ENCODE measurements around the gene MYOM1.
"Not testable (repeated sequence)": the region's sequence is repeated elsewhere in the genome, so short reads cannot be mapped to it uniquely, and the experiment has no call there.

The MYOM1 gene

DNA sequence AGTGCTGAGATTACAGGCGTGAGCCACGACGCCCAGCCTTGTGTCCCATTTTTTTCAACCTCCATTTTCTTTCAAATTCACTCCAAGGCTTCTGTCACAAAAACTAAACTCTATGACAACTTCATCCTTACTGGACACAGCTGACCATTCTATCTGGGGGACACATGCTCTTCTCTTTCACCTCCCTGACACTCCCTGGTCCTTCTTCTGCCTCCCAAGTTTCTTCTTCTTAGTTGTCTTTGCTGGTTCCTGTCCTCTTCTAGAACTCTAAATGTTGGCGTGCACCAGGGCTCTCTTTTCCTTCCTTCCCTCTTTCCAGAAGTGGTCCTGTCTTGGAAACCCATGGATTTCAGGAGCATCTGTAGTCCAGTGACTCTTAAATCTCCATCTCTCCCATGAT lies 166.7 kb downstream of the MYOM1 start:
- no peak for DNase-seq

DNA sequence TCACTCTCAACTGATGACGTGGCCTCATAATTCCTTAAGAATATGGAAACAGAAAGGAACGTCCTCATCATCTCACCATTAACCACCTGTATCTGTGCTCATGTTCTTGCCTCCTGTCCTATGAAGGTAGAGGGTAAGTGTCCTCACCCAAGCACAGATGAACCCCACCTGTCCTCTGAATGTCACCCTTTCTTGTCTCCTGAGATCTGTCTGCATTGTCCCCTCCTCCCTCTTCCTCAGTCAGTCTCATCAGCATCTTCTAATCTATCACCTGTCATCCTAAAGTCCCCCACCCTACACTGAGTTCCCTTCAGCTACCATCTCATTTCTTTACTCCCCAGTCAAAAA lies 167.4 kb downstream of the MYOM1 start:
- DNase-seq, result no peak

DNA sequence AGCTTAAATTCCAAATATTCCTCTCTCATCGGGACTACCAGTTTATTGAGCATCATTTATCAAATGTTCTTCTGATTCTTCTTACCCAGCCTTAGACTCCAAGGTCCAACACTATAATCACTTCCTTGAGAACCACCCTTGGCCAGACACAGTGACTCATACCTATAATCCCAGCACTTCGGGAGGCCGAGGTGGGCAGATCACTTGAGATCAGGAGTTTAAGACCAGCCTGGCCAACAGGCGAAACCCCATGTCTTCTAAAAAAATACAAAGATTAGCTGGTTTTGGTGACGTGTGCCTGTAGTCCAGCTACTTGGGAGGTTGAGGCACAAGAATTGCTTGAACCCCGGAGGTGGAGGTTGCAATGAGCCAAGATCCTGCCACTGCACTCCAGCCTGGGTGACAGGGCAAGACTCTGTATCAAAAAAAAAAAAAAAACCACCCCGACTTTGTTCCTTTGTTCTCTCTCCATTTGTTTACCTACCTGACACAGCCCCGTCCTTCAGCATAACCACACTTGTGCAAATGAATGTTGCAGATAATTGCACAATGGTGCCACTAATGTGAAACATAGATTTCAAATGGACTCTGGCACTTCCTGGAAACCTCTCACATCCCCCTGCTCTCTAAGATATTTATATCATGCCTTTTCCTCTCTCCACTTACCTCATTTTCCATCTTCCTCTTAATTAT lies 167.9 kb downstream of the MYOM1 start:
- DNase-seq, result no peak

DNA sequence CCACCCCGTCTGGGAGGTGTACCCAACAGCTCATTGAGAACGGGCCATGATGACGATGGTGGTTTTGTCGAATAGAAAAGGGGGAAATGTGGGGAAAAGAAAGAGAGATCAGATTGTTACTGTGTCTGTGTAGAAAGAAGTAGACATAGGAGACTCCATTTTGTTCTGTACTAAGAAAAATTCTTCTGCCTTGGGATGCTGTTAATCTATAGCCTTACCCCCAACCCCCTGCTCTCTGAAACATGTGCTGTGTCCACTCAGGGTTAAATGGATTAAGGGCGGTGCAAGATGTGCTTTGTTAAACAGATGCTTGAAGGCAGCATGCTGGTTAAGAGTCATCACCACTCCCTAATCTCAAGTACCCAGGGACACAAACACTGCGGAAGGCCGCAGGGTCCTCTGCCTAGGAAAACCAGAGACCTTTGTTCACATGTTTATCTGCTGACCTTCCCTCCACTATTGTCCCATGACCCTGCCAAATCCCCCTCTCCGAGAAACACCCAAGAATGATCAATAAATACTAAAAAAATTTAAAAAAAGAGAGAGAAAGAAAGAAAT lies 169.8 kb downstream of the MYOM1 start:
- DNase-seq, result not testable (repeated sequence)

DNA sequence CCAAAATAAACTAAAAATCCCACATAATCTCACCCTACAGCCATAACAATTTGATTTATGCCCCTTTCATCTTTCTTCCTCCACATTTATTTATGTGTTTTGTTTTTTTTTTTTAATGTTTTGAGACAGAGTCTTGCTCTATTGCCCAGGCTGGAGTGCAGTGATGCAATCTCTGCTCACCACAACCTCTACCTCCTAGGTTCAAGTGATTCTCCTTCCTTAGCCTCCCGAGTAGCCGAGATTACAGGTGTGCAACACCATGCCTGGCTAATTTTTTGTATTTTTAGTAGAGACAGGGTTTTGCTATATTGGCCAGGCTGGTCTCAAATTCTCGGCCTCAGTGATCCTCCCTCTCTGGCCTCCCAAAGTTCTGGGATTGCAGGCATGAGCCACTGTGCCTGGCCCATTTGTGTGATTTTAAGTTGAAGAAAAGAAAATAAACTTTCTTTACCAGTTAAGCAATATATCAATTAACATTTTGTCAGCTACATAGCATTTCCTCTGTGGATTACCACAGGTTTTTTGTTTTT lies 170.9 kb downstream of the MYOM1 start:
- no peak for DNase-seq

DNA sequence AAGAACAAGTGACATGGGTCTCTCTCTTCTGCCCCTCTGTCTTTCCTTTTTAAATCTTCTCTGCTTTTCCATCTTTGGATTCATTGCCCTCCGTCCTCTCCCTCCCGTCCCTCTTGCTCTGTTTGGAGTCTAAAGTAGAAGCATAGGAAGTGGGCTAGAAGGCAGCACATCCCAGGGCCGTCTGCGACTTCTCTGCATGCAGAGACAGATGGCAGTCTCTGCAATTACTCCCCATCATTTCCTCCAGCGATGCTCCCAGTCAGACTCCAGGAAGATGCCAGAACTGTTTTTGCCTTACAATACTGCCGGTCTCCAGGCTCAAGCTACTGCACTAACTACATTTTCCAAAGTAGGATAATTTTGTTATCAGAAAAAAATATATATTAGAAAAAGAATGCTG lies 171.6 kb downstream of the MYOM1 start:
- no peak for DNase-seq

DNA sequence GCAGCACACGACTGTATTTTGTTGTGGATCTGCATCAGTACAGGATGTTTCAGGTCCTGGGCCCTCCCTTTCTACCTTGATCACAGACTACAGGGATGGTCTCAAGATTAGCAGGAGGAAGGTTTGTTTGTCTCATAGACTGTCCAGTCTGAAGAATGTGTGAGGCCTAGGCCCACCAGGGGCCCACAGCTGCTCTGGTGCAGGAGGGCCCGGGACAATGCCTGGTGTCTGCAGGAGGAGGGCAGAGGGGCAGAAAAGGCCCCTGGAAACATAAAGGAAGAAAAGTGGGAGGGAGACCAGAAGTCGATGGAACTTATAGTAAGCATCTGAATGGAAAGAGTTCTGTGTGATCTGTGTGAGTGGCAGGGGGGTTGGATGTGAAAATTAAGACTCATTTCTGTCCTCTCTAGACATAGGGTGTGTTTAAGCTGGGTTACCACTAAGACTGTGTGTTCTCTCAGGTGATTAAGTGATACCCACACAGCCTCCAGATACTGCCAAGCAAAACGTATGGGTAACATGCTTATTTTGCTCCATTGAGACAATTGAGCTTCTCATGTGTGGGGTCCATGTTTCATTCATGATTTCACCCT lies 173.5 kb downstream of the MYOM1 start:
- no peak for DNase-seq

DNA sequence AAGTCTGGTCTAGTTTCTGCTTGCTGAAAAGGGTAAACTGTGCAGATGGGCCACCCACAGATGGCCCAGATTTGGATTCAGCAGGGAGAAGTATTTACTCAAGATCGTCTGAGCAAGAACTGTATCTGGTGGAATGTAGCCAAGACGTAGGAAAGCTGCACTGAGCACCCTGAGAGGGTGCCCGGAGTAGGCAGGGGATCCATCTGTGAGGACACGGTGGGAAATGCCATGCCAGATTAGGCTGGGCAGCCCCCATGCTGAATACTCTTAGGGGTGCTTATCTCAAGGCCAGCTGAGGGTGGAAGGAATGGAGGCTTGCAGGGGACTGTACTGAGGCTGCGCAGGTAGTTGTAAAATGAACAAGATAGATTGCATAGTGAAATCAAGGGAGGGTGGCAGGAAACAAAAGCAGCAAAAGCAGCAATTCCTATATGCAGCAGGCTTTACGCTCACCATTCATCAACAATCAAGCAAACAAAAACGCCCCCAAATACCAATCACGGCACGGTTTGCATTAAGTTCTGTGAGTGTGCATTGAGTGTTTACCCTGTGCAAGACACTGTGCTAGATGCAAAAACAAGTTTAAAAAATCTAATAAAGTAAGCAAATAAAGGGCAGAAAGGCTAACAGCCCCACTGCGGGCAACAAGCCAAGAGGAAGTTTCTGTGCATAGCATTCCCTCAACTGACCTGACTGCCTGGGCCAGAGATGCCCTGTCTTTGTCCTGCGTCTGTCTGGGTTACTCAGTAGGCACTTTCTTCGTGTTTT lies 174.7 kb downstream of the MYOM1 start:
- DNase-seq, result no peak

DNA sequence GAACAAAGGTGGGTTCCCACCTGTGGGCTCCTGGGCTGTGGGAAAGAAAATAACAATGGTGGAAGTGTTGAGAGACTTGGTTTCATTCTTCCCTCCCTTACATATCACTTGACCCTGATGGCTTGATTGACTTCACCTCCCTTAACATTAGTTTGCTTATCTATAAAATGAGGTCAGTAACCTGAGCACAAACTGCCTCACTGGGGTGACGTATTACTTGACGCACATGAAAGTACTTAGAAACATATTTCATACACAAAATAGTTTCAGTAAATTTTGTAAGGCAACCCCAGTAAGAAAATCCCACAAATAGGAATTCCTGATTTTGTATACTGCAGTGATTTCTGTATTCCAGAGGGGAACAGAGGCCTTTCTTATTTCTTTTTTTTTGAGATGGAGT lies 177.4 kb downstream of the MYOM1 start:
- DNase-seq, result no peak

DNA sequence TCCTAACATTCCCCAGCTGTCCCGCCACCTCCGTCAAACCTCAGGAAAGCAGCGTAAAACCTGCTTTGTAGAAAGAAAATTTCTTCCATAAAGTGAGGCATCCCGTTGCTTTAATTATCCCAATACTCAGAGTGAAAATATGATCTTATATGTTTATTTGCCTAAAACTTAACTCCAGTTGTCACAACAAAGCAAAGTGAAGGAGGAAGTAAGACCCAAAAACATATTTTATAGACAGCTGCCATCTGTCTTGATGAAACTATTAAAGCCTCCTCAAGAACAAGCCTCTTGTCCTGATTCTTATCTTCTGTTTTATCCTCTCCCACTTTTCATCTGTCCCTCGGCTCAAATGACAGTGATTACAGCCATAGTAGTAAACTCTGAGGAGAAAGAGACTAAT lies 177.9 kb downstream of the MYOM1 start:
- DNase-seq, result no peak

DNA sequence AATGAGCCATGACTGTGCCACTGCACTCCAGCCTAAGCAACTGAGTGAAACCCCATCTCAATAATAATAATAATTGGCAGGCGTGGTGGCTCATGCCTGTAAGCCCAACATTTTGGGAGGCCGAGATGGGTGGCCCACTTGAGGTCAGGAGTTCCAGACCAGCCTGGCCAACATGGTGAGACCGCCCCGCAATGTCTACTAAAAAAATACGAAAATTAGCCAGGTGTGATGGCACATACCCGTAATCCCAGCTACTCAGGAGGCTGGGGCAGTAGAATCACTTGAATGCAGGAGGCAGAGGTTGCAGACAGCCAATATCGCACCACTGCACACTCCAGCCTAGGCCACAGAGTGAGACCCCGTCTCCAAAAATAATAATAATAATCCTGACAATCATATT lies 178.9 kb downstream of the MYOM1 start:
- DNase-seq, result no peak

DNA sequence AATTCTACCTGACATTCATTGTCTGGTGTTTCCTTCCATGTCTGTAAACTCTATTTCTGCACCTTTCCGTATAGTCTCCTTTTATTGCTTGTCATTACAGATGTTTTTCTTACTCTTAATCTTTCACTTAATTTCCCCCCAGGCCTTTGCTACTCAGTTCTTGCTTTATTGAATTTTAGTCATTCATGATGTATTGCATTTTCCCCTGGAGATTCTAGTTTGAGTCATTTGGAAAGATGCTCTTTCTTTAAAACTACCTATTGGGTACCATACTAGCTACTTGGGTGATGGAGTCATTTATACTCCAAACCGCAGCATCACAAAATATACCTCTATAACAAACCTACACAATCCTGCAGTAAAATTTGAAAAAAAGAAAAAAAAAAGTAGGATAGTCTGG lies 179.6 kb downstream of the MYOM1 start:
- no peak for DNase-seq

DNA sequence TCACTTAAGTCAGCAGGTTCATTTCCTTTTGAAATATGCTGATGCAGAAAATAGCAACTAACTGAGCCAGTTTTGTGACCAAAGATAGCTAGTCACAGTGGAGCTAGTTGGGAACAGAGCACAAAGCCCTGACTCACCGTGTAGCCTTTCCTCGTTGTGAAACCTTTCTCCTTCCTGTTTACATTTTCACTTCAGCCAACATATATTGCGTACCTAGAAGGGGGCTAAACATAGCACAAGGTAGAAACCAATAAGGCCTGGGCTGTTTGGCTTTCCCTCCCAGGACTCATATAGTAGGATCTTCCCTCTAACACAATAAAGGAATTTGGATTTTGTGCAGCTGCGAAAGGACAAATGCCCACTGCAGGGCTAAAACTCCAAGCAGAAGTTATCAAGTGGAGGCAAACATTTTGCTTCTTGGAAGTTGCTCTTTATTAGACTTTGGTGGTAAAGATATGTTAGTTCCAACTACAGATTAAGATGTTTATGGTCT lies 182.3 kb downstream of the MYOM1 start:
- DNase-seq, result no peak

DNA sequence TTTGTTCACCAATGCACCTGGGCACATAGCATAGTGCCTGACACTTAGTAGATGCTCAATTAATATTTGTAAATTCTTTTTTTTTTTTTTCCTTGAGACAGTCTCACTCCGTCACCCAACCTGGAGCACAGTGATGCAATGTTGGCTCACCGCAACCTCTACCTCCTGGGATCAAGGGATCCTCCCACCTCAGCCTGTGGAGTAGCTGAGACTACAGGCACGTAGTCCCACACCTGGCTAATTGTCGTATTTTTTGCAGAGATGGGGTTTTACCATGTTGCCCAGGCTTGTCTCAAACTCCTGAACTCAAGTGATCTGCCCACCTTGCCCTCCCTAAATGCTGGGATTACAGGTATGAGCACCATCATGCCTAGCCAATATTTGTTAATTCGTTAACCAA lies 183.7 kb downstream of the MYOM1 start:
- DNase-seq, result no peak

DNA sequence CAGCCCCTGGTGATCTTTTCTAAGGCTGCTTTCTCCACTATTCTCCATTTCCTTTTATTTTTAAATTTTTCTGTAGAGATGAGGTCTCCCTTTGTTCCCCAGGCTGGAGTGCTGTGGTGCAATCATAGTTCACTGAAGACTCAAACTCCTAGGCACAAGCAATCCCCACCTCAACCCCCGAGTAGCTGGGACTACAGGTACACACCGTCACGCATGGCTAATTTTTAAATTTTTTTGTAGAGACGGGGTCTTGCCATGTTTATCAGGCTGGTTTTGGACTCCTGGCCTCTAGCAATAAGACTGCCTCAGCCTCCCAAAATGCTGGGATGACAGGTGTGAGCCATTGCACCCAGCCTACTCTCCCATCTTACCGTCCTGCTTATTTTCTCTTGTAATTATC lies 184.1 kb downstream of the MYOM1 start:
- DNase-seq, result no peak

DNA sequence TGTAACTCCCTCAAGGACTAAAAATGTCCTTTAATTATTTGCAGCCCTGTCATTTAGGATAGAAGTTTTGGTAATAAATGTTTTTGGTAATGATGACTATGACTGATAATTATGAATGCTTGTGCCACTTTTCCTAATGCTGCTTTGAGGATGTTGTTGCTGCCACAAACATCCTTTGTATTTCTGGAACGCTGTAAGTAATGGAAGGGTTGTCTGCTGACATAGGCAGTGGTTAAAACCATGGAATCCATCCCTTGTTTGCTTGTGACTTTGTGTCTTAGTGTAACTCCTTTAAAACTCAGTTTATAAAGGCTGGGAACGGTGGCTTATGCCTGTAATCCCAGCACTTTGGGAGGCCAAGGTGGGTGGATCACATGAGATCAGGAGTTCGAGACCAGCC lies 187.0 kb downstream of the MYOM1 start:
- no peak for DNase-seq

DNA sequence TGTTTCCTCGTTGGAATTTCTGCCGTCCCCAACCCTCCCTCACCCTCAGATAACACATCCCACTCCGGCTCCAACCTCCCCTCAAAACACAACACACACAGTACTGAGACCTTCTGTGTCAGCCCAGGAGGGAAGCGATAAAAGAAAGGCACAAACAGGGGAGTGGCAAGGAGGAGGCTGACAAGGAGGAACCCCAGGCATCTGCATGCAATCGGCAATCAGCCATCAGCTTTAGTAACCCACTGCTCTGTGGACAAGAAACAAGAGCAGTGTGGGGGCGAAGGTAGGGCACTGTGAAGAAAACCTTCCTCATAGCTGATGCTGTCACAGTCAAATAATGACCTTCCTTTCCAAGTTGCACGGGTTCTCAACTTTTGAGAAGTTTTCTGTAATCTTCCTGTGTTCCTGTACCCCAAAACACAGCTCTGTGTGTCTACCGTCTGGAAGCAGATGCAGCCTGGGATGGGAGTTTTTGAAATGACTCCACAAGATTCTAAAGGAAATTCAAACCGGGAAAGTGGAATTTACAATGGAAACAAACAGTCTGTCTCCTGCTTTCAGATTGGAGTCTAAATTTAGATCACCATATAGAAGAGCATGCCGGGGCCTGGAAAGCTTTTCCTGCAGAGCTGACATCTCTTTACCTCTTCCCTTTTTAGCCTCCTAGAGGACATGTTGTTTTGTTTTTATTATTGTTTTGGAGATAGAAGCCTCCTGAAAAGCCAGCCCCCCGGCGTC lies 190.4 kb downstream of the MYOM1 start:
- no peak for DNase-seq

DNA sequence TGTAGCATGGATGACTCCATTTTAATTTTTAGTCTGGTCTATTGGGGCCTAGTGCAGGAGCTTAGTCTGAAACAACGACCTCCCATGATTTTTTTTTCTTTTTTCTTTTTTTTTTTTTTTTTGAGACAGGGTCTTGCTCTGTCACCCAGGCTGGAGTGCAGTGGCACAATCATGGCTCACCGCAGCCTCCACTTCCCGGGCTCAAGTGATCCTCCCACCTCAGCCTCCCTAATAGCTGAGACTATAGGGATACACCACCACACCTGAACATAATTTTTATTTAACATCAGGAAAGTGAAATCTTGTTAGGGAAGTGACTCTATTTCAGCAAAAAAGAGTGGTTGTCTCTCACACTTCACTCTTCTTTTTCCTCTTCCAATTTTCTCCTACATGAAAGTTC lies 191.7 kb downstream of the MYOM1 start:
- DNase-seq, result not testable (repeated sequence)

DNA sequence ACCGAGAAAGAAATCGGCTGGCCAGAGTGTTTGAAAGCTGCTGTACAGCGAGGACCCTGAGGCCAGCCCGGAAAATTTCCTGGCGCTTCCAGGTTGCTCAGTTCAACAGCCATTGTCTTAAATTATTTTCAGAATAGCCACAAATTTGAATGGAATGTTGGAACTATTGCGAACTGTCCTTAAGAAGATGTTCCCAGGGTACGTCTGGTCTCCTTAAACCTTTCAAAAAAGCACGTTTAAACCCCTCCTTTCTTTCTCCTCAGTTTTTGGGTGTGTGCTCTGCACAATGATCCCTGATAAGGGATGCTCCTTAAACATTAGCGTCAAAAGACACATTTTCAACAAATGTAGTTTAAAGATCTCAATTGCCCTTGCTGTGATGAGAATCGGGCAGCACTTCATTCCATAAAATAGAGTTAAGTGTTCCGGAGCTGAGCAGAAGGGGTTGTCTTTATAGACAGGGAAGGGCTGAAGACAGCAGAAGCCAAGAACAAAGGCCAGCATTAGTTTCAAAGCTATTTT lies 192.3 kb downstream of the MYOM1 start:
- DNase-seq, result no peak

DNA sequence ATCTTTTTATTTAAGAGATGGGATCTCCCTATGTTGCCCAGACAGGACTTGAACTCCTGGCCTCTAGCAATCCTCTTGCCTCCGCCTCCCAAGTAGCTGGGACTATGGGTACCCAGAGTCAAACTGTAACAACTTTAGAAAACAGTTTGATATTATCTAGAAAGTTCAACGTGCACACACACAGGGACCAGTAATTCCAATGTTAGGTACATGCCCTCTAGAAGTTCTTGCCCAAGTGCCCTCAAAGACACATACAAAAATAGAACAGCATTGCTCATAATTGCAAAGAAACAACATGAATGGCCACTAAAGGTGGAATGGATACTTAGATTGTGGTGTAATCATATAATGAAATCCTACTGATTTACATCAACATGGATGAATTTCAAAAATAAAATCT lies 194.2 kb downstream of the MYOM1 start:
- no peak for DNase-seq

DNA sequence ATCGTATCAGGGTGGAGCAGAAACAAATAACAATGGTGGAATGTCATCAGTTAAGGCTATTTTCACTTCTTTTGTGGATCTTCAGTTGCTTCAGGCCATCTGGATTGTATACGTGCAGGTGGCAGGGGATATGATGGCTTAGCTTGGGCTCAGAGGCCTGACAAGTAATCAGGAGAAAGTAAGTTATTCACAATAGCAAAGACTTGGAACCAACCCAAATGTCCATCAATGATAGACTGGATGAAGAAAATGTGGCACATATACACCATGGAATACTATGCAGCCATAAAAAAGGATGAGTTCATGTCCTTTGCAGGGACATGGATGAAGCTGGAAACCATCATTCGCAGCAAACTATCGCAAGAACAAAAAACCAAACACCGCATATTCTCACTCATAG lies 196.2 kb downstream of the MYOM1 start:
- DNase-seq, result not testable (repeated sequence)

Measured in activated effector memory CD4-positive, alpha-beta T cell treated with anti-CD3 and anti-CD28 coated beads, Interleukin-2, amount 50 U/mL, for 16 hours (primary cell).